Measurements from ENCODE around the gene SPSB2. TPM values are rescaled to one million over a fixed set of nuclear protein-coding genes. Genes with fewer than 3 reads are reported as not detected.

The SPSB2 gene
- total RNA-seq, 1 donor from 2014 or later = 11.5 TPM

GRCh38 chr12:6904280-6905276 is 31.5 kb upstream of the SPSB2 start, which contains the start of gene LRRC23:
Gene LRRC23, plus strand, starts transcription at chr12:6904822. Its CDS starts 812 bp downstream, at chr12:6905634.
- Mint-ChIP-seq H3K36me3 (ENCODE audit: unreplicated experiment) (no peaks in the 10 kb centered on the region), H3K27me3 (ENCODE audit: unreplicated experiment) (no peaks in the 10 kb centered on the region), H3K4me1 (ENCODE audit: unreplicated experiment) (no peaks in the 10 kb centered on the region), H3K4me3 (ENCODE audit: unreplicated experiment) (no peak within 1 kb of the TSS), H3K27ac (ENCODE audit: unreplicated experiment) (no peak within 1 kb of the TSS), H3K9me3 (ENCODE audit: unreplicated experiment) (no peaks in the 10 kb centered on the region)
- TF ChIP-seq CTCF (IDR thresholded peaks at IDR 0.05) = no peak
- DNase-seq (ENCODE audit: extremely low spot score, unreplicated experiment) = peak; percentile 98

GRCh38 chr12:6903722-6904121 is 30.6 kb upstream of the SPSB2 start:
- Mint-ChIP-seq H3K9me3 (ENCODE audit: unreplicated experiment) (no peaks in the 10 kb centered on the region), H3K36me3 (ENCODE audit: unreplicated experiment) (no peaks in the 10 kb centered on the region), H3K27ac (ENCODE audit: unreplicated experiment) (no peak overlapping the region), H3K4me1 (ENCODE audit: unreplicated experiment) (no peaks in the 10 kb centered on the region), H3K27me3 (ENCODE audit: unreplicated experiment) (no peaks in the 10 kb centered on the region), H3K4me3 (ENCODE audit: unreplicated experiment) (no peak overlapping the region)
- no peak for TF ChIP-seq CTCF (IDR thresholded peaks at IDR 0.05)
- DNase-seq (ENCODE audit: extremely low spot score, unreplicated experiment) = no peak

- DNase-seq (ENCODE audit: extremely low spot score, unreplicated experiment) = no peak
- Mint-ChIP-seq H3K4me1 (ENCODE audit: unreplicated experiment) (no peaks in the 10 kb centered on the region), H3K9me3 (ENCODE audit: unreplicated experiment) (no peaks in the 10 kb centered on the region), H3K27me3 (ENCODE audit: unreplicated experiment) (no peaks in the 10 kb centered on the region), H3K36me3 (ENCODE audit: unreplicated experiment) (no peaks in the 10 kb centered on the region), H3K4me3 (ENCODE audit: unreplicated experiment) (no peak overlapping the region), H3K27ac (ENCODE audit: unreplicated experiment) (no peak overlapping the region)
- TF ChIP-seq CTCF (IDR thresholded peaks at IDR 0.05) = no peak
Measured at GRCh38 chr12:6902448-6902847, 29.3 kb upstream of the SPSB2 start.

- H3K27ac Mint-ChIP-seq (ENCODE audit: unreplicated experiment) = no peak overlapping the region
- no peaks in the 10 kb centered on the region for H3K9me3 Mint-ChIP-seq (ENCODE audit: unreplicated experiment)
- no peak for DNase-seq (ENCODE audit: extremely low spot score, unreplicated experiment)
- peaks cover 13% of the 10 kb centered on the region for H3K4me1 Mint-ChIP-seq (ENCODE audit: unreplicated experiment)
- H3K27me3 Mint-ChIP-seq (ENCODE audit: unreplicated experiment) = no peaks in the 10 kb centered on the region
- TF ChIP-seq CTCF (IDR thresholded peaks at IDR 0.05) = no peak
- H3K36me3 Mint-ChIP-seq (ENCODE audit: unreplicated experiment) = no peaks in the 10 kb centered on the region
- H3K4me3 Mint-ChIP-seq (ENCODE audit: unreplicated experiment) = no peak overlapping the region
Measured at GRCh38 chr12:6899837-6900519, 26.9 kb upstream of the SPSB2 start.

- no peak for TF ChIP-seq CTCF (IDR thresholded peaks at IDR 0.05)
- no peak for DNase-seq (ENCODE audit: extremely low spot score, unreplicated experiment)
- no peak overlapping the region for H3K4me3 Mint-ChIP-seq (ENCODE audit: unreplicated experiment)
- H3K9me3 Mint-ChIP-seq (ENCODE audit: unreplicated experiment) = no peaks in the 10 kb centered on the region
- no peak overlapping the region for H3K27ac Mint-ChIP-seq (ENCODE audit: unreplicated experiment)
- no peaks in the 10 kb centered on the region for H3K27me3 Mint-ChIP-seq (ENCODE audit: unreplicated experiment)
- no peaks in the 10 kb centered on the region for H3K36me3 Mint-ChIP-seq (ENCODE audit: unreplicated experiment)
- H3K4me1 Mint-ChIP-seq (ENCODE audit: unreplicated experiment) = peaks cover 13% of the 10 kb centered on the region
Measured at GRCh38 chr12:6899427-6899826, 26.3 kb upstream of the SPSB2 start.

All from osteocyte (in vitro differentiated cells).